Activated CD4-positive, alpha-beta T cell treated with anti-CD3 and anti-CD28 coated beads for 36 hours (primary cell): ENCODE data around the gene IRAK4. TPM values are rescaled to one million over a fixed set of nuclear protein-coding genes. Genes with fewer than 3 reads are reported as not detected.

Source experiments
- ATAC-seq: fragments of 200-7000 bp; cut with Tn5 transposase; one replicate; pipeline ENCODE4 v1.10.0; 2021; ENCODE audit warnings: mild to moderate bottlenecking, moderate library complexity
- CTCF ChIA-PET: fragments of 350-600 bp; sonication (Branson Sonifier 250); formaldehyde crosslinking; loops from one replicate; lab custom pipeline; 2021; ENCODE audit warnings: antibody characterized with exemption; lab: Charles Lee
- POLR2A ChIA-PET: fragments of 350-600 bp; sonication (Branson Sonifier 250); formaldehyde crosslinking; loops from one replicate; lab custom pipeline; 2021; ENCODE audit warnings: antibody characterized with exemption, inconsistent platforms; lab: Charles Lee
- DNase-seq: peaks from one replicate; pipeline ENCODE4 v3.0.0-alpha.2; 2020
- H3K27ac Mint-ChIP-seq: one replicate; pipeline ENCODE4 v1.8.0; 2021; ENCODE audit warnings: mixed read lengths
- H3K27me3 Mint-ChIP-seq: one replicate; pipeline ENCODE4 v1.8.0; 2021; ENCODE audit warnings: mixed read lengths
- H3K36me3 Mint-ChIP-seq: one replicate; pipeline ENCODE4 v1.8.0; 2021; ENCODE audit warnings: low read depth, mixed read lengths
- H3K4me1 Mint-ChIP-seq: one replicate; pipeline ENCODE4 v1.8.0; 2021; ENCODE audit warnings: mixed read lengths
- H3K4me3 Mint-ChIP-seq: one replicate; pipeline ENCODE4 v1.8.0; 2021; ENCODE audit warnings: mild to moderate bottlenecking, moderate library complexity, mixed read lengths
- H3K9me3 Mint-ChIP-seq: one replicate; pipeline ENCODE4 v1.8.0; 2021; ENCODE audit warnings: low read depth, mixed read lengths
- intact Hi-C, 2 experiments: fragments of 100-400 bp; cut with DNase I in 1 of 2; cut with micrococcal nuclease in 1 of 2; formaldehyde crosslinking; loops; one replicate each; pipeline versions ENCODE4 v1.14.2 to v1.15.1; 2022 to 2024; cut with DNase I, micrococcal nuclease
- total RNA-seq, 2 experiments: library from RNA; stranded (reverse); gene quantifications; one replicate each; pipeline ENCODE4 v1.2.3, GENCODE V29; 2021

IRAK4 gene
- total RNA-seq, 2 experiments from 2014 or later, result 26.8 to 31.1 TPM

GRCh38 chr12:43835656-43836474 is 77.1 kb downstream of the IRAK4 start, which contains the start of gene TMEM117:
Gene TMEM117 (plus strand): TSS chr12:43836081.
- peak within 1 kb of the TSS; percentile 83 for H3K27ac Mint-ChIP-seq
- no peaks in the 10 kb centered on the region for H3K27me3 Mint-ChIP-seq
- peak; percentile 63 for ATAC-seq
- peaks cover 45% of the 10 kb centered on the region for H3K4me1 Mint-ChIP-seq
- no peaks in the 10 kb centered on the region for H3K36me3 Mint-ChIP-seq
- no peaks in the 10 kb centered on the region for H3K9me3 Mint-ChIP-seq
- H3K4me3 Mint-ChIP-seq, result peak within 1 kb of the TSS; percentile 80
- ChIA-PET CTCF (interaction anchor here (0.6 kb wide), 1 partner anchor 537 kb away, joined by 3 read pairs; no protein-coding TSS in a partner anchor), POLR2A (interaction anchor here (0.6 to 1.0 kb wide), 4 partner anchors 23 to 30 kb away, joined by 3 to 6 read pairs (median 4); partner anchors contain the start of gene TWF1)
- DNase-seq, result peak; percentile 69
- intact Hi-C loops, result loop anchor here (1.0 to 2.0 kb wide), 3 partner anchors 29 to 77 kb away; partner anchors contain the start of gene TWF1 (in 2 of the 2)

DNA sequence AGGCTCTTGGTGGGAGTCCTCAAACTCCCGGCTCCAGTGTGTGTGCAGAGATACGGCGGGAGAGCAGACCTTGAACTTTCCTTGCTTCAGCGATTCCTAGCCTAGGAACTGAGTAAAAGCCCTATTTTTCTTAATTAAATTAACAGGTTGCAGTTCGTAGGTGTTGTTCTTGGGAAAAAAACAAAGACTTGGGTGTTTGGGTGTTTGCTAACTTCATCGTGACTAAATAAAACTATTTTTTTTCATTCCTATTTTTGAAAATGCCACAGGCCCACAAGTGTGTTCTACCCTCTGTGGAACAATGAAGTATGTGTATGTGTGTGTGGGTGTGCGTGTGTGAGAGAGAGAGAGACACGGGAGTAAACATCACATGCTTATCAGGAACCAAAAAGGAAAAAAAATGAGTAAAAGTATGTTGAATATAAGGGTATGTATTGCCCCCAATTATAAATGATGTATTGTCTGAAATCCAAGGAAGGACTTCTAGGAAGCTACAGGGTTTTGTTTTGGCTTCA is 77.8 kb downstream of the IRAK4 start:
- CTCF ChIA-PET, result interaction anchor here (1.7 kb wide), 1 partner anchor 32 kb away, joined by 5 read pairs; no protein-coding TSS in a partner anchor
- no peaks in the 10 kb centered on the region for H3K36me3 Mint-ChIP-seq
- H3K4me1 Mint-ChIP-seq, result peaks cover 41% of the 10 kb centered on the region
- intact Hi-C loops, result loop anchor here (1.0 to 2.0 kb wide), 3 partner anchors 30 to 77 kb away; partner anchors contain the start of gene TWF1 (in 2 of the 2)
- H3K27ac Mint-ChIP-seq, result peak overlapping the region; percentile 79
- POLR2A ChIA-PET, result interaction anchor here (0.6 to 0.9 kb wide), 2 partner anchors 24 to 31 kb away, joined by 3 to 6 read pairs; partner anchors contain the start of gene TWF1
- no peaks in the 10 kb centered on the region for H3K27me3 Mint-ChIP-seq
- peak; percentile 30 for ATAC-seq
- H3K4me3 Mint-ChIP-seq, result peak overlapping the region; percentile 65
- DNase-seq, result peak; percentile 16
- H3K9me3 Mint-ChIP-seq, result no peaks in the 10 kb centered on the region

Other genes with a start within 250 kb of the IRAK4 start
- gene ADAMTS20, start 206.7 kb upstream of the IRAK4 start, total RNA-seq, result not detected
- gene PUS7L, start 161 bp upstream of the IRAK4 start, total RNA-seq, result 10 to 100 TPM; 13.2 to 20.2 TPM
- 10 to 100 TPM; 15.5 to 17.4 TPM for gene TWF1, start 47.4 kb downstream of the IRAK4 start, total RNA-seq
- 1 to 10 TPM; 1.4 TPM for gene TMEM117, start 77.1 kb downstream of the IRAK4 start, total RNA-seq